ENCODE results near the gene MRPS30.

Gene MRPS30

GRCh38 chr5:44842496-44843282, 33.9 kb downstream of the MRPS30 start:
- Histone ChIP-seq H3K27ac (no peak overlapping the region), H3K36me3 (replicated peaks) (no peaks in the 10 kb centered on the region), H3K4me3 (ENCODE audit: low read depth, low read length) (no peak overlapping the region), H3K27me3 (replicated peaks) (no peaks in the 10 kb centered on the region)
- DNase-seq, result no peak
- in situ Hi-C loops (cut with HindIII; ENCODE audit: low pct_ligation_motif_present, low sequenced_read_pairs), result no loop called here
- TF ChIP-seq CTCF (IDR thresholded peaks at IDR 0.05; ENCODE audit: low read depth, low read length, missing control alignments), result no peak

- no peak for TF ChIP-seq CTCF (IDR thresholded peaks at IDR 0.05; ENCODE audit: low read depth, low read length, missing control alignments)
- Histone ChIP-seq H3K4me3 (ENCODE audit: low read depth, low read length) (no peak overlapping the region), H3K27ac (no peak overlapping the region), H3K36me3 (replicated peaks) (no peaks in the 10 kb centered on the region), H3K27me3 (replicated peaks) (no peaks in the 10 kb centered on the region)
- DNase-seq, result no peak
- in situ Hi-C loops (cut with HindIII; ENCODE audit: low pct_ligation_motif_present, low sequenced_read_pairs), result no loop called here
These were observed 36.0 kb downstream of the MRPS30 start for GRCh38 chr5:44844744-44845143.

GRCh38 chr5:44845777-44846176, 37.0 kb downstream of the MRPS30 start:
- Histone ChIP-seq H3K36me3 (replicated peaks) (no peaks in the 10 kb centered on the region), H3K27ac (no peak overlapping the region), H3K4me3 (ENCODE audit: low read depth, low read length) (no peak overlapping the region), H3K27me3 (replicated peaks) (no peaks in the 10 kb centered on the region)
- no peak for TF ChIP-seq CTCF (IDR thresholded peaks at IDR 0.05; ENCODE audit: low read depth, low read length, missing control alignments)
- in situ Hi-C loops (cut with HindIII; ENCODE audit: low pct_ligation_motif_present, low sequenced_read_pairs), result no loop called here
- no peak for DNase-seq

GRCh38 chr5:44847206-44847852, 38.6 kb downstream of the MRPS30 start:
- H3K36me3 ChIP-seq (replicated peaks), result no peaks in the 10 kb centered on the region
- no peak for TF ChIP-seq CTCF (IDR thresholded peaks at IDR 0.05; ENCODE audit: low read depth, low read length, missing control alignments)
- DNase-seq, result no peak
- H3K27me3 ChIP-seq (replicated peaks), result no peaks in the 10 kb centered on the region
- no peak overlapping the region for H3K4me3 ChIP-seq (ENCODE audit: low read depth, low read length)
- H3K27ac ChIP-seq, result no peak overlapping the region
- in situ Hi-C loops (cut with HindIII; ENCODE audit: low pct_ligation_motif_present, low sequenced_read_pairs), result no loop called here

- H3K27me3 ChIP-seq (replicated peaks), result no peaks in the 10 kb centered on the region
- no peak for TF ChIP-seq CTCF (IDR thresholded peaks at IDR 0.05; ENCODE audit: low read depth, low read length, missing control alignments)
- no peak overlapping the region for H3K27ac ChIP-seq
- H3K4me3 ChIP-seq (ENCODE audit: low read depth, low read length), result no peak overlapping the region
- H3K36me3 ChIP-seq (replicated peaks), result no peaks in the 10 kb centered on the region
- in situ Hi-C loops (cut with HindIII; ENCODE audit: low pct_ligation_motif_present, low sequenced_read_pairs), result no loop called here
- no peak for DNase-seq
These were observed 51.5 kb downstream of the MRPS30 start for GRCh38 chr5:44860267-44860666.
